HepG2 (cell line): ENCODE results near the gene AGXT. TPM values are rescaled to one million over a fixed set of nuclear protein-coding genes. Genes with fewer than 3 reads are reported as not detected.
A peak's percentile ranks its signal among the peaks of the same experiment; 100 is the strongest.

ENCODE experiments used
- ATAC-seq: fragments of 200-7000 bp; cut with Tn5 transposase; 3 replicates; pipeline ENCODE4 v1.9.1; 2020; ENCODE audit warnings: mild to moderate bottlenecking, moderate library complexity
- BruUV-seq: library from RNA; stranded (reverse); fragments of 400-500 nt; replicated peaks from 2 replicates; lab custom pipeline; 2021; lab: Mats Ljungman, UMichigan
- CTCF ChIA-PET: fragments of 300-600 bp; formaldehyde crosslinking; extraction: SDS; loops from one replicate; lab custom pipeline; 2021; ENCODE audit warnings: low total read pairs, inconsistent platforms, low intra/inter-chr PET ratio; lab: Yijun Ruan, JAX
- POLR2A ChIA-PET: fragments of 350-600 bp; sonication (Branson Sonifier 250); formaldehyde crosslinking; loops from one replicate; lab custom pipeline; 2020; ENCODE audit warnings: antibody characterized with exemption, inconsistent platforms; lab: Yijun Ruan, JAX
- DNase-seq: peaks from one replicate; pipeline ENCODE4 v3.0.0-alpha.2; 2015; ENCODE audit warnings: low spot score
- FAIRE-seq: peaks from 3 replicates; lab custom pipeline; 2011; peaks lifted over from hg19 to GRCh38; lab: Jason Lieb, UNC
- H2AFZ ChIP-seq: one replicate; pipeline ENCODE4 v1.6.1; 2011; ENCODE audit warnings: low read length, inconsistent platforms
- H3K27ac ChIP-seq: fragments of 300-600 bp; 3 replicates; pipeline ENCODE4 v1.8.0; 2011; ENCODE audit warnings: mixed run types, mild to moderate bottlenecking, mixed read lengths, low read length, inconsistent platforms; ENCODE audit not compliant: insufficient read depth; ENCODE audit errors: extremely low read length
- H3K27me3 ChIP-seq, 2 experiments: fragments of 200-600 bp in 1 of 2; 2 replicates in 1 of 2; 3 replicates in 1 of 2; pipeline versions ENCODE4 v1.6.0 to v1.8.0; 2011; ENCODE audit warnings: low read length in 2 of 2, mild to moderate bottlenecking in 2 of 2, moderate library complexity in 2 of 2, inconsistent platforms in 1 of 2; ENCODE audit not compliant: insufficient read depth in 2 of 2, control insufficient read depth in 1 of 2
- H3K36me3 ChIP-seq, 2 experiments: fragments of 200-600 bp in 1 of 2; replicated peaks in 1 of 2; 2 replicates in 1 of 2; 3 replicates in 1 of 2; pipeline versions ENCODE4 v1.5.1 to v1.8.0; 2011; ENCODE audit warnings: low read length in 2 of 2, inconsistent platforms in 1 of 2; ENCODE audit not compliant: insufficient read depth in 2 of 2, control insufficient read depth in 1 of 2
- H3K4me1 ChIP-seq: 2 replicates; pipeline ENCODE4 v1.5.1; 2012; ENCODE audit warnings: low read length, inconsistent platforms; ENCODE audit not compliant: insufficient read depth
- H3K4me2 ChIP-seq: 2 replicates; pipeline ENCODE4 v1.6.0; 2011; ENCODE audit warnings: low read depth, low read length, inconsistent platforms
- H3K4me3 ChIP-seq, 3 experiments: fragments of 200-600 bp in 1 of 3; sonication (generic), shearing (Covaris generic) in 1 of 3; replicated peaks in 1 of 3; 2 replicates each; pipeline ENCODE4 v1.5.1; 2011 to 2016; ENCODE audit warnings: low read length in 3 of 3, inconsistent platforms in 2 of 3, low read depth in 2 of 3, mild to moderate bottlenecking in 2 of 3, control low read depth in 1 of 3, mixed read lengths in 1 of 3; ENCODE audit not compliant: insufficient read depth in 1 of 3
- H3K79me2 ChIP-seq: one replicate; pipeline ENCODE4 v1.6.1; 2011; ENCODE audit warnings: low read length, inconsistent platforms; ENCODE audit not compliant: insufficient read depth
- H3K9ac ChIP-seq: 2 replicates; pipeline ENCODE4 v1.6.0; 2011; ENCODE audit warnings: mild to moderate bottlenecking, low read depth, low read length, inconsistent platforms; ENCODE audit not compliant: insufficient read depth
- H3K9me3 ChIP-seq: 2 replicates; pipeline ENCODE4 v1.5.1; 2012; ENCODE audit warnings: mild to moderate bottlenecking, low read length
- H4K20me1 ChIP-seq: 2 replicates; pipeline ENCODE4 v1.6.0; 2011; ENCODE audit warnings: inconsistent platforms, mild to moderate bottlenecking, low read length, moderate library complexity; ENCODE audit not compliant: insufficient read depth
- KDM1A ChIP-seq: IDR thresholded peaks from 2 replicates; pipeline ENCODE4 v1.6.1; 2016; ENCODE audit warnings: missing compliant biosample characterization
- MAFF ChIP-seq: IDR thresholded peaks from 2 replicates; pipeline ENCODE4 v1.6.1; 2011; ENCODE audit warnings: low read depth, low read length, improper control_type of control experiment
- MAX ChIP-seq: IDR thresholded peaks from 2 replicates; pipeline ENCODE4 v1.6.1; 2012; ENCODE audit warnings: inconsistent platforms
- MBD4 ChIP-seq: IDR thresholded peaks from 2 replicates; pipeline ENCODE4 v1.6.1; 2012; ENCODE audit warnings: low read length, inconsistent platforms, borderline replicate concordance
- NCOA5 ChIP-seq: sonication (generic); formaldehyde crosslinking; IDR thresholded peaks from 2 replicates; pipeline ENCODE4 v1.4.0; 2020; ENCODE audit warnings: missing genetic modification reagents
- NONO ChIP-seq, 2 experiments: fragments of 450-650 bp in 1 of 2; sonication (generic) in 1 of 2; formaldehyde crosslinking in 1 of 2; IDR thresholded peaks in 1 of 2; conservative IDR thresholded peaks in 1 of 2; 2 replicates each; pipeline versions ENCODE4 v1.6.1 to v1.8.0; 2017 to 2022; ENCODE audit warnings: mild to moderate bottlenecking in 1 of 2, missing genetic modification reagents in 1 of 2, moderate library complexity in 1 of 2
- REPIN1 ChIP-seq: sonication (generic); formaldehyde crosslinking; IDR thresholded peaks from 2 replicates; pipeline ENCODE4 v1.8.0; 2022; ENCODE audit warnings: missing genetic modification reagents, low read depth, mild to moderate bottlenecking, borderline replicate concordance
- SOX13 ChIP-seq, 3 experiments: fragments of 450-650 bp in 1 of 3; sonication (generic) in 1 of 3; formaldehyde crosslinking in 1 of 3; IDR thresholded peaks in 2 of 3; conservative IDR thresholded peaks in 1 of 3; 2 replicates each; pipeline versions ENCODE4 v1.5.0 to v1.6.1; 2016 to 2020; ENCODE audit warnings: antibody characterized with exemption in 1 of 3, mild to moderate bottlenecking in 1 of 3, missing compliant biosample characterization in 1 of 3, missing genetic modification reagents in 1 of 3, moderate library complexity in 1 of 3
- ZNF225 ChIP-seq: sonication (generic); formaldehyde crosslinking; IDR thresholded peaks from 2 replicates; pipeline ENCODE4 v1.4.0; 2020; ENCODE audit warnings: mild to moderate bottlenecking, missing genetic modification reagents
- ZNF546 ChIP-seq: sonication (generic); formaldehyde crosslinking; conservative IDR thresholded peaks from 2 replicates; pipeline ENCODE4 v1.8.1; 2023; ENCODE audit warnings: mild to moderate bottlenecking, missing genetic modification reagents
- ZNF687 ChIP-seq: sonication (generic); formaldehyde crosslinking; IDR thresholded peaks from 2 replicates; pipeline ENCODE4 v1.5.1; 2020; ENCODE audit warnings: mild to moderate bottlenecking, missing genetic modification reagents, moderate library complexity
- WGBS: methylation state at CpG from one replicate; pipeline ENCODE4 v1.1.6; 2017; ENCODE audit warnings: low lambda C conversion rate; 5-methylcytosine and 5-hydroxymethylcytosine counted together
- in situ Hi-C: cut with HindIII; loops from 2 replicates; pipeline ENCODE4 v1.10.0; 2017; ENCODE audit warnings: low pct_unique_long_range_greater_than_20kb; ENCODE audit not compliant: extremely low pct_ligation_motif_present
- intact Hi-C: fragments of 100-400 bp; cut with micrococcal nuclease; formaldehyde crosslinking; loops from one replicate; pipeline ENCODE4 v1.10.0; 2022; ENCODE audit not compliant: unreplicated experiment
- polyA plus RNA-seq, 8 experiments: library from polyadenylated mRNA; depleted of rRNA in 3 of 8; stranded (reverse) in 7 of 8; unstranded in 1 of 8; fragments of >200 nt; fragmentation: Illumina TruSeq in 4 of 8; extraction: Trizol in 4 of 8; gene quantifications; 2 replicates each; pipeline versions ENCODE4 v1.2.1 to v1.2.3, GENCODE V29; 2011 to 2016; ENCODE audit warnings: low read depth in 4 of 8, missing spikeins in 1 of 8, mixed read lengths in 1 of 8; ENCODE audit not compliant: insufficient read depth in 1 of 8
- total RNA-seq, 5 experiments: library from RNA; depleted of rRNA; stranded (reverse); fragments of >200 nt; fragmentation: Illumina TruSeq; extraction: Trizol; gene quantifications; 2 replicates each; pipeline ENCODE4 v1.2.3, GENCODE V29; 2016; ENCODE audit warnings: low read depth in 1 of 5
- TF ChIP-seq, protein P1 (sequence below): IDR thresholded peaks from 2 replicates; pipeline ENCODE4 v1.6.1; 2016; ENCODE audit warnings: missing compliant biosample characterization, missing genetic modification reagents, borderline replicate concordance
- TF ChIP-seq, protein P2 (sequence below): sonication (generic); formaldehyde crosslinking; conservative IDR thresholded peaks from 2 replicates; pipeline ENCODE4 v1.8.1; 2023; ENCODE audit warnings: missing genetic modification reagents

AGXT gene
- total and polyA plus RNA-seq, 2 of the 13 experiments (the other 11 are each of a cell fraction or from before 2014, with no cell fraction given) = 41.9 to 96.1 TPM

DNA sequence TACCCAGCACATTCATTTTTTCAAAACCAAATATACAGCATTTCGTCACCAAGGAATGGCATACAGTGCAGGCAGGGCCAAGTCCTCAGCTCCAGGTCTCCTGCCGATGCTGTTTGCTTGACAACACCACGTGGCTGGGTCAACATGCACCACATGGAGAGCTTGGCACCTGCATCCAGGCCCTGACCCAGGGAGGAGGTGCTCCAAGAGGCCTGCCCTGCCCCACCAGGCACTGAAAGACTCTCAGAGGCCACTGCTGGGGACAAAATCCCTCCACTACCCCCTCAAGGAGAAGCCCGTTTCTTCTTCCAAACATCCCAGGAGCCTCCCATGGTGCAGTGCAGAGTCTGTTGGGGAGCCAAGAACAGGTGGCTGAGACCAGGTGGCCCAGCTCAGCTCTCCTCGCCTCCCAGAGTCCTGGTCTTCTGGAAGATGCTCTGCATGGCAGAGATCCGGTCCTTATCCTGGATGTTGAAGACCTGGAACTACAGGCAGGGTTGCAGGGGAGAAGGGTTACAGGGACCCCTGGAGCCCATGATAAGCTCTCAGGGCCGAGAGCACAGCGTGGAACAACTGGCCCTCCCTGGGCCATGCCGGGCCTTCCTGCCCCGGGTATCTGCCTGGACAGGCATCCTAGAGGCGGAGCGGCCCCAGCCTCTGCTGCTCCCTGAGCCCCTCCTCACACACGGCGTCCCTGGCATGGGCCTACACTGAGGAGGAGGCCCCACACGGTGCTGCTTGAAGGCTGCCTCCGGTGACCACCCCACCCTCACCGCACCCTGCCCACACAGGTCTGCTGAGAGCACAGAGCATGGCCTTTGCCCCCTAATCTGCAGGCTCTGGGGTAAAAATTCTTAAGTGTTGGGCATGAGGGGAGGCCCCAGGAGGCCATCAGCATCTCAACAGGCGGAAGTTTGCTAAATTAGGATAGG is 18.3 kb downstream of the AGXT start:
- no peaks in the 10 kb centered on the region for H3K27me3 ChIP-seq
- H3K9me3 ChIP-seq = no peaks in the 10 kb centered on the region
- ChIA-PET CTCF (no interaction called here), POLR2A (interaction anchor here (1.5 to 9.3 kb wide), 2 partner anchors 12 to 30 kb away, joined by 5 to 63 read pairs; no protein-coding TSS in a partner anchor)
- H3K4me2 ChIP-seq = no peak overlapping the region
- no peak for FAIRE-seq
- H3K36me3 ChIP-seq = no peaks in the 10 kb centered on the region
- in situ Hi-C loops (no loop called here), intact Hi-C loops (no loop called here)
- no peak overlapping the region for H3K4me3 ChIP-seq
- BruUV-seq = no TSS peak
- no peaks in the 10 kb centered on the region for H4K20me1 ChIP-seq
- no peak overlapping the region for H3K9ac ChIP-seq
- peak; percentile 10 for ATAC-seq
- no peak overlapping the region for H3K27ac ChIP-seq
- no peak overlapping the region for H2AFZ ChIP-seq
- WGBS = 63% methylated on average over 10 of the region's 18 CpGs
- DNase-seq = no peak
- no peaks in the 10 kb centered on the region for H3K79me2 ChIP-seq
- H3K4me1 ChIP-seq = peaks cover 47% of the 10 kb centered on the region
- no peak for TF ChIP-seq SOX13 (IDR thresholded peaks at IDR 0.05)
- no peak for TF ChIP-seq SOX13 (CRISPR knock-in tag; conservative IDR thresholded peaks at IDR 0.05 in 1 of 2, IDR thresholded peaks at IDR 0.05 in 1 of 2)
- no peak for TF ChIP-seq KDM1A (CRISPR knock-in tag)
- TF ChIP-seq ZNF687 (CRISPR knock-in tag) = peak; percentile 81
- TF ChIP-seq MBD4 = no peak
- TF ChIP-seq MAX = peak; percentile 83
- TF ChIP-seq ZNF546 (CRISPR knock-in tag) = no peak
- TF ChIP-seq NCOA5 (CRISPR knock-in tag) = no peak
- TF ChIP-seq, protein P1, sequence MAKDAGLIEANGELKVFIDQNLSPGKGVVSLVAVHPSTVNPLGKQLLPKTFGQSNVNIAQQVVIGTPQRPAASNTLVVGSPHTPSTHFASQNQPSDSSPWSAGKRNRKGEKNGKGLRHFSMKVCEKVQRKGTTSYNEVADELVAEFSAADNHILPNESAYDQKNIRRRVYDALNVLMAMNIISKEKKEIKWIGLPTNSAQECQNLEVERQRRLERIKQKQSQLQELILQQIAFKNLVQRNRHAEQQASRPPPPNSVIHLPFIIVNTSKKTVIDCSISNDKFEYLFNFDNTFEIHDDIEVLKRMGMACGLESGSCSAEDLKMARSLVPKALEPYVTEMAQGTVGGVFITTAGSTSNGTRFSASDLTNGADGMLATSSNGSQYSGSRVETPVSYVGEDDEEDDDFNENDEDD (CRISPR knock-in tag) = no peak
- no peak for TF ChIP-seq MAFF
- 0 out of 2 replicates have a peak, but pooled peaks have one; percentile 40 for TF ChIP-seq REPIN1 (CRISPR knock-in tag)
- TF ChIP-seq, protein P2, sequence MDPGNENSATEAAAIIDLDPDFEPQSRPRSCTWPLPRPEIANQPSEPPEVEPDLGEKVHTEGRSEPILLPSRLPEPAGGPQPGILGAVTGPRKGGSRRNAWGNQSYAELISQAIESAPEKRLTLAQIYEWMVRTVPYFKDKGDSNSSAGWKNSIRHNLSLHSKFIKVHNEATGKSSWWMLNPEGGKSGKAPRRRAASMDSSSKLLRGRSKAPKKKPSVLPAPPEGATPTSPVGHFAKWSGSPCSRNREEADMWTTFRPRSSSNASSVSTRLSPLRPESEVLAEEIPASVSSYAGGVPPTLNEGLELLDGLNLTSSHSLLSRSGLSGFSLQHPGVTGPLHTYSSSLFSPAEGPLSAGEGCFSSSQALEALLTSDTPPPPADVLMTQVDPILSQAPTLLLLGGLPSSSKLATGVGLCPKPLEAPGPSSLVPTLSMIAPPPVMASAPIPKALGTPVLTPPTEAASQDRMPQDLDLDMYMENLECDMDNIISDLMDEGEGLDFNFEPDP (CRISPR knock-in tag) = no peak
- TF ChIP-seq ZNF225 (CRISPR knock-in tag) = no peak
- no peak for TF ChIP-seq NONO (IDR thresholded peaks at IDR 0.05)
- TF ChIP-seq NONO (CRISPR knock-in tag; conservative IDR thresholded peaks at IDR 0.05) = no peak
